ENCODE measurements around the gene SMIM14.

- no peak for TF ChIP-seq CTCF (IDR thresholded peaks at IDR 0.05 in 4 of 5, conservative IDR thresholded peaks at IDR 0.05 in 1 of 5)
- no peak for TF ChIP-seq POLR2A (IDR thresholded peaks at IDR 0.05)
Measured at GRCh38 chr4:39559626-39560025, 79.0 kb downstream of the SMIM14 start.

Measured in gastrocnemius medialis (tissue), 4 donors.